Naive thymus-derived CD4-positive, alpha-beta T cell (primary cell): ENCODE measurements around the gene RHOU. TPM values are rescaled to one million over a fixed set of nuclear protein-coding genes. Genes with fewer than 3 reads are reported as not detected.

Experiments used
- ATAC-seq: fragments of 150-1000 bp; cut with Tn5 transposase; 2 replicates; pipeline ENCODE4 v1.10.0; 2021; ENCODE audit warnings: mild to moderate bottlenecking, moderate library complexity
- CTCF ChIA-PET: fragments of 350-600 bp; sonication (Branson Sonifier 250); formaldehyde crosslinking; loops from one replicate; lab custom pipeline; 2021; ENCODE audit warnings: antibody characterized with exemption; lab: Charles Lee
- POLR2A ChIA-PET: fragments of 350-600 bp; sonication (Branson Sonifier 250); formaldehyde crosslinking; loops from one replicate; lab custom pipeline; 2021; ENCODE audit warnings: antibody characterized with exemption, inconsistent platforms; lab: Charles Lee
- DNase-seq, 9 donors: peaks; one replicate each; pipeline versions ENCODE4 v3.0.0 to v3.0.0-alpha.2; 2020 to 2022; ENCODE audit warnings: mixed read lengths in 1 of 9
- H3K27ac ChIP-seq: one replicate; pipeline ENCODE4 v1.7.0; 2013; ENCODE audit warnings: mild to moderate bottlenecking, low read depth, low read length, moderate library complexity
- H3K27me3 ChIP-seq, 2 donors: one replicate each; pipeline ENCODE4 v1.7.0; 2013; ENCODE audit warnings: low read length in 2 of 2, mild to moderate bottlenecking in 2 of 2, moderate library complexity in 2 of 2; ENCODE audit not compliant: control insufficient read depth in 2 of 2, insufficient read depth in 2 of 2
- H3K36me3 ChIP-seq, 3 experiments: 1 replicate in 2 of 3; 2 replicates in 1 of 3; pipeline ENCODE4 v1.7.0; 2013; ENCODE audit warnings: low read length in 3 of 3, mild to moderate bottlenecking in 3 of 3, moderate library complexity in 1 of 3; ENCODE audit not compliant: insufficient read depth in 3 of 3, control insufficient read depth in 2 of 3
- H3K4me1 ChIP-seq, 2 donors: one replicate each; pipeline ENCODE4 v1.7.0; 2013; ENCODE audit warnings: low read length in 2 of 2, mild to moderate bottlenecking in 2 of 2, moderate library complexity in 1 of 2; ENCODE audit not compliant: control insufficient read depth in 2 of 2, insufficient read depth in 2 of 2
- H3K4me3 ChIP-seq: 2 replicates; pipeline ENCODE4 v1.7.0; 2013; ENCODE audit warnings: mild to moderate bottlenecking, low read length
- H3K9me3 ChIP-seq, 3 experiments: 1 replicate in 2 of 3; 2 replicates in 1 of 3; pipeline ENCODE4 v1.7.0; 2013; ENCODE audit warnings: low read length in 3 of 3; ENCODE audit not compliant: control insufficient read depth in 2 of 3
- H3K27ac Mint-ChIP-seq, 9 donors: one replicate each; pipeline ENCODE4 v1.8.0; 2020 to 2022; ENCODE audit warnings: mixed read lengths in 9 of 9, mild to moderate bottlenecking in 8 of 9, moderate library complexity in 5 of 9, inconsistent platforms in 2 of 9
- H3K27me3 Mint-ChIP-seq, 5 donors: one replicate each; pipeline ENCODE4 v1.8.0; 2021 to 2022; ENCODE audit warnings: mixed read lengths in 5 of 5, mild to moderate bottlenecking in 1 of 5
- H3K36me3 Mint-ChIP-seq, 5 donors: one replicate each; pipeline ENCODE4 v1.8.0; 2020 to 2022; ENCODE audit warnings: mixed read lengths in 5 of 5, mild to moderate bottlenecking in 3 of 5, inconsistent platforms in 1 of 5
- H3K4me1 Mint-ChIP-seq, 7 donors: one replicate each; pipeline ENCODE4 v1.8.0; 2020 to 2022; ENCODE audit warnings: mixed read lengths in 7 of 7, mild to moderate bottlenecking in 3 of 7, inconsistent platforms in 1 of 7
- H3K4me3 Mint-ChIP-seq, 10 donors: one replicate each; pipeline ENCODE4 v1.8.0; 2020 to 2022; ENCODE audit warnings: mild to moderate bottlenecking in 10 of 10, mixed read lengths in 10 of 10, moderate library complexity in 6 of 10, inconsistent platforms in 2 of 10
- H3K9me3 Mint-ChIP-seq, 11 donors: one replicate each; pipeline ENCODE4 v1.8.0; 2020 to 2022; ENCODE audit warnings: mixed read lengths in 11 of 11, mild to moderate bottlenecking in 4 of 11, inconsistent platforms in 1 of 11, moderate library complexity in 1 of 11
- intact Hi-C, 2 donors: fragments of 100-400 bp; cut with micrococcal nuclease; formaldehyde crosslinking; loops; one replicate each; pipeline ENCODE4 v1.15.1; 2023
- polyA plus RNA-seq, 2 donors: library from polyadenylated mRNA; unstranded; fragments of 300-500 nt; fragmentation: Illumina TruSeq; gene quantifications; one replicate each; pipeline ENCODE4 v1.2.3, GENCODE V29; 2021
- total RNA-seq, 6 experiments: library from RNA in 5 of 6; stranded (reverse) in 5 of 6; gene quantifications; 1 replicate in 5 of 6; 2 replicates in 1 of 6; pipeline ENCODE4 v1.2.3 and lab custom pipeline; 2021 to 2026

The RHOU gene
- total and polyA plus RNA-seq, 7 experiments from 2014 or later = 0.09 to 6.5 (median 1.5) TPM

DNA sequence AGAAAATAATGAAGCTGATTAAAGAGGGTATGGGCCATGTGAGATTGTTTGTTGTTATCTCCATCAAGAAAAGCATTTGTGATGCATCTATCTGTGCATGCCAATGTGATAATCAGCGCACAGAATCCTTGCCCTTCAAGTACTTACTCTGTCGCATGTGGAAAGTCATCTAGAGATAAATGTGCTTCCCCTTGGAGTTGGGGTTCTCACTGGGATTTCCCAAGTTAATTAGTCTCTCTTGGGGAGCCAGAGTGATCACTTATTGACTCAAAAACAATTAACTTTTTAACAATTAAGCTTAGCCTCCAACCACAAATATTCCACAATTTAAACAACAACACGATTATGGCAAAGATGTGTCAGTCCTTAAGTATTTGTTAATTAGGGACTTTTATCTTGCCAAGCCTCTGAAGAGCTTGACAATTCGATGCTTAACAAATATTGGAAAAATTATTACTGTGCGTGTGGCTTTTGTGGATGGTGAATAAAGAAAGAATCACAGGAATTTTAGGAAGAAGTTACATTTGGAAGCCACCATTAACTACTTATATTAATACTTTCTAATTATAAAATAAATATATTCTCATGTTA lies 17.5 kb downstream of the RHOU start:
- DNase-seq (no peak), ATAC-seq (no peak)
- intact Hi-C loops = loop anchor here in 1 of 2 donors (5.0 kb wide), 1 partner anchor 80 kb away; no protein-coding TSS in a partner anchor
- Mint-ChIP-seq H3K4me1 (peaks cover 0 to 42% (median 7%) of the 10 kb centered on the region in 7 donors), H3K27ac (no peak overlapping the region), H3K4me3 (no peak overlapping the region), H3K9me3 (peaks cover 0 to 12% (median 2%) of the 10 kb centered on the region in 11 donors), H3K27me3 (peaks cover 12 to 63% (median 22%) of the 10 kb centered on the region in 5 donors), H3K36me3 (peaks cover 0 to 7% (median 4%) of the 10 kb centered on the region in 5 donors)
- POLR2A ChIA-PET = no interaction called here
- H3K9me3 ChIP-seq = no peaks in the 10 kb centered on the region
- no peak overlapping the region for H3K4me3 ChIP-seq
- CTCF ChIA-PET = interaction anchor here (0.6 to 0.7 kb wide), 2 partner anchors 18 to 919 kb away, joined by 3 to 5 read pairs; no protein-coding TSS in a partner anchor
- no peaks in the 10 kb centered on the region for H3K27me3 ChIP-seq
- peaks cover 0 to 13% of the 10 kb centered on the region in 2 donors for H3K4me1 ChIP-seq
- no peaks in the 10 kb centered on the region for H3K36me3 ChIP-seq
- H3K27ac ChIP-seq = no peak overlapping the region

DNA sequence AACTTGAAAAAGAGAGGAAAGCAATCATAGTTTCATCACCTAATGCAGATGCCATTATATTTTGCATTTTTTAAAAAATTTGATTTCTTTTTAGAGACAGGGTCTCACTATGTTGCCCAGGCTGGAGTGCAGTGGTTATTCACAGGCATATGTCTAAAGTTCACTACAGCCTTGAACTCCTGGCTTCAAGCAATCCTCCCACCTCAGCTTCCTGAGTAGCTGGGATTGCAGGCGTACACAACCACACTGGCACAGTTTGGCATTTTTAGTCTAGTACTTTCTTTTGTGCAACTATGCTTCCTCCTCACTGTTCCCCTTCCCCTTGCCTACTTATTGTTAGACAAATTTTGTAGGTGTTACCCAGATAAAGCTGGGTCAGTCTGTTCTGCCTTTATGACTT lies 18.0 kb downstream of the RHOU start:
- H3K36me3 ChIP-seq = no peaks in the 10 kb centered on the region
- peaks cover 0 to 12% (median 2%) of the 10 kb centered on the region in 11 donors for H3K9me3 Mint-ChIP-seq
- peaks cover 12 to 64% (median 22%) of the 10 kb centered on the region in 5 donors for H3K27me3 Mint-ChIP-seq
- no peak overlapping the region for H3K27ac Mint-ChIP-seq
- H3K36me3 Mint-ChIP-seq = peaks cover 0 to 7% (median 4%) of the 10 kb centered on the region in 5 donors
- H3K4me1 ChIP-seq = peaks cover 0 to 8% of the 10 kb centered on the region in 2 donors
- H3K4me3 ChIP-seq = no peak overlapping the region
- intact Hi-C loops = loop anchor here in 1 of 2 donors (5.0 kb wide), 1 partner anchor 79 kb away; no protein-coding TSS in a partner anchor
- DNase-seq (no peak), ATAC-seq (no peak)
- H3K4me3 Mint-ChIP-seq = no peak overlapping the region
- ChIA-PET CTCF (interaction anchor here (0.7 kb wide), 1 partner anchor 19 kb away, joined by 5 read pairs; no protein-coding TSS in a partner anchor), POLR2A (no interaction called here)
- H3K9me3 ChIP-seq = no peaks in the 10 kb centered on the region
- peaks cover 0 to 38% (median 5%) of the 10 kb centered on the region in 7 donors for H3K4me1 Mint-ChIP-seq
- H3K27me3 ChIP-seq = no peaks in the 10 kb centered on the region
- H3K27ac ChIP-seq = no peak overlapping the region

DNA sequence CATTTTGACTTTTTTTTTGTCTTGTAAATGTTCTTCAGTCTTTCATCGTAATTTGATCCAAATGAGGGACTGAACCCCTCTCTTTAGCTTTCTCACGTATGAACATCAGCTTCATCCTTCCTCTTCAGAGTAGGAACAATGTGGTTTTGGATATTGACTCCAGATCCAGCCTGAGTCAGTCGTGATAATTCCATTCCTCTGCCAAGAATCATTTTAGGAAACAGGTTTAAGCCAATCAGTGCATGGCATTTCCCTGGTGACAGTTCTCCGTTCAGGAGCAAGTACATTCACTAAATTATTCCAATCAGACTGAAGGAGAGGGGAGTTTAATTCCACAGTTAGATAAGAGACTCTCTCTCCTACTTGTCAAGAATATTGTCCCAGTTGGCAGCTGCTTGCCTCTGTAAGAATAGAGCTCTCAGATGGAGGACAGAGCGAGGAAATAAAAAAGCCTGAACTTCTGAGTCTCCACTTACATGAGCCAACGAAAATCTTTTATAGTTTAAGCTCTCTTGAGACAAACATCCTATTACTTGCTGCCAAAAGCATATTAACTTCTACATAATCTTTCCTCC lies 18.6 kb downstream of the RHOU start:
- CTCF ChIA-PET = interaction anchor here (0.7 kb wide), 2 partner anchors 19 to 500 kb away, joined by 3 to 5 read pairs; no protein-coding TSS in a partner anchor

GRCh38 chr1:228754646-228755268 lies 19.5 kb downstream of the RHOU start:
- Histone ChIP-seq H3K9me3 (no peaks in the 10 kb centered on the region), H3K27me3 (no peaks in the 10 kb centered on the region), H3K4me1 (no peaks in the 10 kb centered on the region), H3K36me3 (no peaks in the 10 kb centered on the region), H3K4me3 (no peak overlapping the region), H3K27ac (no peak overlapping the region)
- Mint-ChIP-seq H3K36me3 (peaks cover 0 to 7% (median 4%) of the 10 kb centered on the region in 5 donors), H3K9me3 (peaks cover 0 to 12% (median 2%) of the 10 kb centered on the region in 11 donors), H3K4me1 (peaks cover 0 to 35% (median 1%) of the 10 kb centered on the region in 7 donors), H3K4me3 (peak overlapping the region in 1 of 10 donors; percentile 39), H3K27me3 (peaks cover 12 to 65% (median 22%) of the 10 kb centered on the region in 5 donors), H3K27ac (no peak overlapping the region)
- POLR2A ChIA-PET = no interaction called here
- DNase-seq (no peak), ATAC-seq (no peak)
- intact Hi-C loops = loop anchor here in 1 of 2 donors (5.0 kb wide), 1 partner anchor 78 kb away; no protein-coding TSS in a partner anchor
- CTCF ChIA-PET = interaction anchor here (0.6 kb wide), 1 partner anchor 167 kb away, joined by 4 read pairs; no protein-coding TSS in a partner anchor

More for the DNA sequence above, 18.6 kb downstream of the RHOU start:
- Histone ChIP-seq H3K36me3 (no peaks in the 10 kb centered on the region), H3K27ac (no peak overlapping the region), H3K4me3 (no peak overlapping the region), H3K9me3 (no peaks in the 10 kb centered on the region), H3K27me3 (no peaks in the 10 kb centered on the region), H3K4me1 (peaks cover 0 to 2% of the 10 kb centered on the region in 2 donors)
- DNase-seq (no peak), ATAC-seq (no peak)
- intact Hi-C loops = loop anchor here in 1 of 2 donors (5.0 kb wide), 1 partner anchor 78 kb away; no protein-coding TSS in a partner anchor
- Mint-ChIP-seq H3K36me3 (peaks cover 0 to 7% (median 4%) of the 10 kb centered on the region in 5 donors), H3K9me3 (peaks cover 0 to 12% (median 2%) of the 10 kb centered on the region in 11 donors), H3K27ac (no peak overlapping the region), H3K27me3 (peaks cover 12 to 61% (median 22%) of the 10 kb centered on the region in 5 donors), H3K4me1 (peaks cover 0 to 35% (median 1%) of the 10 kb centered on the region in 7 donors), H3K4me3 (no peak overlapping the region)
- POLR2A ChIA-PET = no interaction called here

GRCh38 chr1:228755800-228756199 lies 20.5 kb downstream of the RHOU start:
- H3K27me3 Mint-ChIP-seq = peaks cover 12 to 64% (median 22%) of the 10 kb centered on the region in 5 donors
- H3K9me3 Mint-ChIP-seq = peaks cover 0 to 12% (median 2%) of the 10 kb centered on the region in 11 donors
- Histone ChIP-seq H3K4me3 (no peak overlapping the region), H3K9me3 (no peaks in the 10 kb centered on the region), H3K36me3 (no peaks in the 10 kb centered on the region), H3K4me1 (no peaks in the 10 kb centered on the region), H3K27ac (no peak overlapping the region), H3K27me3 (no peaks in the 10 kb centered on the region)
- peaks cover 0 to 7% (median 4%) of the 10 kb centered on the region in 5 donors for H3K36me3 Mint-ChIP-seq
- ATAC-seq (no peak), DNase-seq (no peak)
- ChIA-PET POLR2A (no interaction called here), CTCF (no interaction called here)
- H3K4me3 Mint-ChIP-seq = no peak overlapping the region
- H3K27ac Mint-ChIP-seq = peak overlapping the region in 1 of 9 donors; percentile 5
- peaks cover 0 to 35% (median 1%) of the 10 kb centered on the region in 7 donors for H3K4me1 Mint-ChIP-seq
- intact Hi-C loops = no loop called here

DNA sequence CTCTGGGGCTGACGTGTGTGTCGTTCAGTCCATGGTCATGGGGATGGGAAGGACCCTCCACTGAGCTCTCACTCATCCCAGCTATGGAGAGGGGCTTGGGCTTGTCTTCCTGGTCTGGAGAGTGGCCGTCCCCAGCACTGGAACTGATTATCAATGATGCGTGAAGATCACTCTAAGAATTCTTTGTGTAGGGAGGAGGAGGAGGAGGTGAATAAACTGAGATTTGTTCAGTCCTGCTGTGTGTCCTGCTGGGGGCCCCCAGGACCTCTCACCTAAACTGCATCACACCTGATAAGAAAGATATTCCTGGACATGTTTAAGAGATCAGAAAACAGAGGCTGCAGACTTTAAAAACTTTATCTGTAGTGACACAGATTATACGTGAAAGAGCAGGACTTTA lies 21.2 kb downstream of the RHOU start:
- no peak for ATAC-seq
- POLR2A ChIA-PET = no interaction called here
- H3K4me3 Mint-ChIP-seq = no peak overlapping the region
- DNase-seq = no peak
- H3K4me1 ChIP-seq = no peaks in the 10 kb centered on the region
- intact Hi-C loops = no loop called here
- H3K9me3 ChIP-seq = no peaks in the 10 kb centered on the region
- no peaks in the 10 kb centered on the region for H3K27me3 ChIP-seq
- no peak overlapping the region for H3K4me3 ChIP-seq
- peaks cover 0 to 7% (median 4%) of the 10 kb centered on the region in 5 donors for H3K36me3 Mint-ChIP-seq
- no peak overlapping the region for H3K27ac ChIP-seq
- CTCF ChIA-PET = no interaction called here
- peaks cover 12 to 61% (median 22%) of the 10 kb centered on the region in 5 donors for H3K27me3 Mint-ChIP-seq
- H3K4me1 Mint-ChIP-seq = peaks cover 0 to 32% (median 1%) of the 10 kb centered on the region in 7 donors
- H3K9me3 Mint-ChIP-seq = peaks cover 0 to 12% (median 2%) of the 10 kb centered on the region in 11 donors
- H3K27ac Mint-ChIP-seq = peak overlapping the region in 1 of 9 donors; percentile 5
- no peaks in the 10 kb centered on the region for H3K36me3 ChIP-seq
